BLaER1 (cell line): ENCODE measurements around the gene ARAP1.

Experiments used
- H3K27ac ChIP-seq: shearing (Covaris generic); formaldehyde crosslinking; 2 replicates; pipeline ENCODE4 v1.8.1; 2022
- H3K27me3 ChIP-seq: shearing (Covaris generic); formaldehyde crosslinking; 2 replicates; pipeline ENCODE4 v1.8.1; 2022
- H3K36me3 ChIP-seq: shearing (Covaris generic); formaldehyde crosslinking; 2 replicates; pipeline ENCODE4 v1.8.1; 2022
- H3K4me1 ChIP-seq: shearing (Covaris generic); formaldehyde crosslinking; 2 replicates; pipeline ENCODE4 v1.8.1; 2022
- H3K4me2 ChIP-seq: shearing (Covaris generic); formaldehyde crosslinking; 2 replicates; pipeline ENCODE4 v1.8.1; 2022
- H3K4me3 ChIP-seq: shearing (Covaris generic); formaldehyde crosslinking; 2 replicates; pipeline ENCODE4 v1.8.1; 2022
- H3K9ac ChIP-seq: shearing (Covaris generic); formaldehyde crosslinking; 2 replicates; pipeline ENCODE4 v1.8.1; 2022
- H3K9me3 ChIP-seq: shearing (Covaris generic); formaldehyde crosslinking; 2 replicates; pipeline ENCODE4 v1.8.1; 2022
- H4K20me1 ChIP-seq: shearing (Covaris generic); formaldehyde crosslinking; 2 replicates; pipeline ENCODE4 v1.8.1; 2022
- Cebpa-rat ChIP-seq: shearing (Covaris generic); IDR thresholded peaks from 2 replicates; pipeline ENCODE4 v1.8.1; 2022

Gene ARAP1

DNA sequence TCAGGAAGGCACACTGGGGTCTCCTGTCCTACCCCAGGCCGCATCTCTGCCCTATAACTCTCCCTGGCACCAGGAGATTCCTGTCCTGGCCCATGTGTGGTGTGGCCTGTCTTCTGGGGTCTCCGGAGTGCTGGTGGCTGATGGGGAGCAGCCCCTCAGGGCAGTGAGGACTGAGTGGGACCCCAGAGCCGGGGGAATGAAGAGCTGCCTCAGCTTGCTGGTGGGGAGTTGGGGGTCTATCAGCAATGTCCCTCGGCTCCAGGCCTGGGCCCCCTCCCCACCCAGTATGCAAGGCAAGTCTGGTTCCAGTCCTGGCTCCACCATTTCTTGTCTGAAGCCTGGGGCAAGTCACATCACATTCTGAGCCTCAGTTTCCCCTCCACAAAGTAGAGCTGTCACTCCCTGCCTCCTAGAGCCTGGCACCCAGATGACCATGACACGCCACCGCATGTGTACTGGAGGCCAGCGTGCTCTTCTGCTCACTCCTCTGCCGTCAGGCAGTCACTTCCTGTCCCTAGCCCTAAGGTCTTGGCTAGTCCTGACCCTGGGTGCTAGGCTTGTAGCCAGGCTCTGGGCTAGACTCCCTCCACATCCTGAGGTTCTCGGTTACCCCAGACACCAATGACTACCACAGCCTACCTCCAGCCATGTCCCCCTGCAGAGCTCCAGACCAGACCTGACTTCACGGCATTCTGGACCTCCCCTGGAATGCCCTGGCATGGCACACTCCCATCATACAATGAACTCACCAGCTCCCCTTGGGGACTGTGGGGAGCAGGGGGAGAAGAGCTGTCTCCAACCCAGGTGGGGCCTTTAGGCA, 12.8 kb downstream of the ARAP1 start:
- H3K4me2 ChIP-seq = peak overlapping the region; percentile 82
- H3K4me3 ChIP-seq = no peak overlapping the region
- TF ChIP-seq Cebpa-rat = no peak
- H4K20me1 ChIP-seq = peaks cover 68% of the 10 kb centered on the region
- H3K27ac ChIP-seq = peak overlapping the region; percentile 63
- H3K36me3 ChIP-seq = 0 out of 2 replicates have a peak, but pooled peaks cover 4% of the 10 kb centered on the region
- no peaks in the 10 kb centered on the region for H3K9me3 ChIP-seq
- 0 out of 2 replicates have a peak overlapping the region, but pooled peaks have one; percentile 5 for H3K9ac ChIP-seq
- peaks cover 87% of the 10 kb centered on the region for H3K4me1 ChIP-seq
- H3K27me3 ChIP-seq = no peaks in the 10 kb centered on the region

DNA sequence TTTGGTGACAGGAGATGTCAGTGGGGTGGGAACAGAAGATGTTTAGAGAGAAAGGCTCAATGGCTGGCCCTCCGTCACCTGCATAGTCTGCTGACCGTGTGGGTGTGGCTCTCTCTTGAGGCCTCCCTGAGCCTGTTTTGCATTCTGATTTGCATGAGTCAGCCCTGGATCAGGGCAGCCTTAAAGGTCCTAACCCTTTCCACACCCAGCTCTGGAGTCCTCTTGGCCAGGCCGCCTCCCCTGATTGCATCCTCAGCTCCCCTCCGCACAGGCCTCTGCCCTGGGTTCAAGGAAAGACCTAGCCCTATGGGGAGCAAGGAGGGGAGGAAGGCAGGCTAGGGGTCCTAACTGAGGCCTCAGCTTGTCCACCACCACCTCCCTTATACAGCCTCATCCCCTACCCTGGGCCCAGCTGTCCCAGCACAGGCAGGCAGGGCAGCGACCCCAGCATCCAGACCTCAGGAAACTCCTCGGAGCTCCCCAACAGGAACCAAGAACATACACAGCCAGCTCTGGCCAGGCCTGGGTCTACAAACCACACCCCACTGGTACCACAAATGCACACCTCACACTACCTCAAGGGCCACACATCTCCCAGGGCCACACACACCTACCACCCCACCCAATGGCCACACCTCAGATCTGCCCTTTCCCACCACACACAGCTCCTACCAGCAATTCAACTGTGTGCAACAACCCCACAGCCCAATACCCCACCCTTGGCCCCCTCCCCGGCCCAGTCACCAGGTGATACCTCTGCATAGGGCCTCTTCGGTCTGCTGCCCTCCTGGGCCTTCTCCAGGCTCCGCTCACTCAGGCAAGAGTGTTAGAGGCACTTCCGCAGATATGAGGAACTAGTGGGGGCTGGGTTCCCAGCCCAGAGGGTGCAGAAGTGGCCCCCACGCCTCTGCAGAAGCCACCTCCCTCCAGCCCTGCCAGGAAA, 13.7 kb downstream of the ARAP1 start:
- H3K4me3 ChIP-seq = no peak overlapping the region
- 0 out of 2 replicates have a peak, but pooled peaks cover 4% of the 10 kb centered on the region for H3K36me3 ChIP-seq
- H3K27ac ChIP-seq = peak overlapping the region; percentile 63
- peak overlapping the region; percentile 82 for H3K4me2 ChIP-seq
- no peaks in the 10 kb centered on the region for H3K9me3 ChIP-seq
- H3K9ac ChIP-seq = 0 out of 2 replicates have a peak overlapping the region, but pooled peaks have one; percentile 5
- H4K20me1 ChIP-seq = peaks cover 59% of the 10 kb centered on the region
- TF ChIP-seq Cebpa-rat = no peak
- peaks cover 77% of the 10 kb centered on the region for H3K4me1 ChIP-seq
- H3K27me3 ChIP-seq = no peaks in the 10 kb centered on the region

DNA sequence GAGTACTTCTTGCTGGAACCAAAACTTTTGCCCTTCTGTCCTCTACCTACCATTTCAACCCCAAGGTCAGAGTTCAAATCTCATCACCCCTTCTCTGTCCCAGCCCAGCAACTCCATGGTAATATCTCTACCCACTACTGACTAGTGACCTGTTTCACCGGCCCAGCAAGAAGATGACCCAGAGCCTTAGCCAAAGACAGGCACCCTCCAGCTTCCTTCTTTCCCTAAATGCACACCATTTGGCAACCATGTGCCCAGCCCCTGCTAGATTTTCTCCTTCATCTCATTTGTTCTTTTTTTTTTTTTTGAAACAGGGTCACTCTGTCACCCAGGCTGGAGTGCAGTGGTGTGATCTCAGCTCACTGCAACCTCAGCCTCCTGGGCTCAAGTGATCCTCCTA, 14.9 kb downstream of the ARAP1 start:
- H3K4me1 ChIP-seq = peaks cover 68% of the 10 kb centered on the region
- 0 out of 2 replicates have a peak overlapping the region, but pooled peaks have one; percentile 39 for H3K9ac ChIP-seq
- H3K4me2 ChIP-seq = peak overlapping the region; percentile 82
- TF ChIP-seq Cebpa-rat = no peak
- H4K20me1 ChIP-seq = peaks cover 60% of the 10 kb centered on the region
- no peaks in the 10 kb centered on the region for H3K27me3 ChIP-seq
- no peaks in the 10 kb centered on the region for H3K9me3 ChIP-seq
- H3K27ac ChIP-seq = peak overlapping the region; percentile 44; the same call in 1 of the 2 replicates
- H3K4me3 ChIP-seq = no peak overlapping the region
- H3K36me3 ChIP-seq = 0 out of 2 replicates have a peak, but pooled peaks cover 10% of the 10 kb centered on the region

GRCh38 chr11:72736452-72737069, 15.6 kb downstream of the ARAP1 start:
- Histone ChIP-seq H3K4me1 (peaks cover 60% of the 10 kb centered on the region), H3K9me3 (no peaks in the 10 kb centered on the region), H3K27ac (peak overlapping the region; percentile 44), H4K20me1 (peaks cover 56% of the 10 kb centered on the region), H3K9ac (peak overlapping the region; percentile 39; the same call in 1 of the 2 replicates), H3K27me3 (no peaks in the 10 kb centered on the region), H3K4me3 (no peak overlapping the region), H3K36me3 (0 out of 2 replicates have a peak, but pooled peaks cover 12% of the 10 kb centered on the region), H3K4me2 (peak overlapping the region; percentile 82)
- TF ChIP-seq Cebpa-rat = no peak

- no peak for TF ChIP-seq Cebpa-rat
- 0 out of 2 replicates have a peak, but pooled peaks cover 12% of the 10 kb centered on the region for H3K36me3 ChIP-seq
- peaks cover 48% of the 10 kb centered on the region for H4K20me1 ChIP-seq
- H3K9me3 ChIP-seq = no peaks in the 10 kb centered on the region
- H3K4me3 ChIP-seq = no peak overlapping the region
- no peak overlapping the region for H3K9ac ChIP-seq
- no peak overlapping the region for H3K4me2 ChIP-seq
- H3K27ac ChIP-seq = no peak overlapping the region
- no peaks in the 10 kb centered on the region for H3K27me3 ChIP-seq
- H3K4me1 ChIP-seq = peaks cover 50% of the 10 kb centered on the region
Observed at GRCh38 chr11:72735495-72736027, 16.6 kb downstream of the ARAP1 start.

GRCh38 chr11:72732329-72732728, 19.9 kb downstream of the ARAP1 start:
- 0 out of 2 replicates have a peak, but pooled peaks cover 8% of the 10 kb centered on the region for H3K36me3 ChIP-seq

DNA sequence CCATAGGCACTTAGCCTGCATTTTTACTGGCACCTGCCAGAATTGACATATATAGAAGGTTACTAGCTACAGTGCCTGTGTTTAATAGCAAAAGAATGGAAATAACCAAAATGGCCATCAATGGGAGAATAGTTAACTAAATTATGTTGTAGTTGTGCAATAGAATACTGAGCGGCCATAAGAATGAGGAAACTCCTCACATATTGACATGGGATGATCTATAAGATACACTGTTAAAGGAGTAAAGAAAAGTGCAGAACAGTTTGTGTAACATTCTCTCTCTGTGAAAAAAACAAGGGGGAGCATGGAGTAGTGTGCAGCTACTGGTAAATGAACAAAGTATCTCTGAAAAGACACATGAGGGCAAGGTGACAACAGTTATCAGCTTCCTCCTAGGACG, 21.5 kb downstream of the ARAP1 start:
- TF ChIP-seq Cebpa-rat = no peak
- H3K36me3 ChIP-seq = peaks cover 20% of the 10 kb centered on the region
- H3K27me3 ChIP-seq = no peaks in the 10 kb centered on the region
- H3K9ac ChIP-seq = no peak overlapping the region
- no peak overlapping the region for H3K27ac ChIP-seq
- H3K4me2 ChIP-seq = no peak overlapping the region
- peaks cover 22% of the 10 kb centered on the region for H4K20me1 ChIP-seq
- H3K4me3 ChIP-seq = no peak overlapping the region
- H3K9me3 ChIP-seq = no peaks in the 10 kb centered on the region
- peaks cover 21% of the 10 kb centered on the region for H3K4me1 ChIP-seq

More at GRCh38 chr11:72732329-72732728, 19.9 kb downstream of the ARAP1 start:
- no peak overlapping the region for H3K4me2 ChIP-seq
- H4K20me1 ChIP-seq = peaks cover 33% of the 10 kb centered on the region
- no peaks in the 10 kb centered on the region for H3K27me3 ChIP-seq
- no peaks in the 10 kb centered on the region for H3K9me3 ChIP-seq
- no peak overlapping the region for H3K9ac ChIP-seq
- no peak overlapping the region for H3K4me3 ChIP-seq
- no peak overlapping the region for H3K27ac ChIP-seq
- no peak for TF ChIP-seq Cebpa-rat
- peaks cover 31% of the 10 kb centered on the region for H3K4me1 ChIP-seq

- Histone ChIP-seq H3K4me2 (no peak overlapping the region), H3K9ac (no peak overlapping the region), H3K9me3 (no peaks in the 10 kb centered on the region), H3K4me1 (peaks cover 25% of the 10 kb centered on the region), H3K27me3 (no peaks in the 10 kb centered on the region), H3K27ac (no peak overlapping the region), H3K4me3 (no peak overlapping the region), H3K36me3 (peaks cover 23% of the 10 kb centered on the region), H4K20me1 (peaks cover 22% of the 10 kb centered on the region)
- TF ChIP-seq Cebpa-rat = no peak
Observed at GRCh38 chr11:72730243-72730642, 22.0 kb downstream of the ARAP1 start.

- Histone ChIP-seq H3K27ac (peak overlapping the region; percentile 55; the same call in 1 of the 2 replicates), H3K4me1 (peaks cover 45% of the 10 kb centered on the region), H3K27me3 (no peaks in the 10 kb centered on the region), H3K4me3 (no peak overlapping the region), H3K36me3 (peaks cover 27% of the 10 kb centered on the region), H4K20me1 (peaks cover 11% of the 10 kb centered on the region), H3K9me3 (no peaks in the 10 kb centered on the region), H3K9ac (no peak overlapping the region), H3K4me2 (peak overlapping the region; percentile 42; the same call in 1 of the 2 replicates)
- no peak for TF ChIP-seq Cebpa-rat
Observed at GRCh38 chr11:72727521-72727920, 24.7 kb downstream of the ARAP1 start.
